Measurements from ENCODE around the gene NCAPD3. TPM values are rescaled to one million over a fixed set of nuclear protein-coding genes. Genes with fewer than 3 reads are reported as not detected.

NCAPD3 gene
- total and polyA plus RNA-seq, 9 donors = 5.8 to 12.1 (median 8.8) TPM

DNA sequence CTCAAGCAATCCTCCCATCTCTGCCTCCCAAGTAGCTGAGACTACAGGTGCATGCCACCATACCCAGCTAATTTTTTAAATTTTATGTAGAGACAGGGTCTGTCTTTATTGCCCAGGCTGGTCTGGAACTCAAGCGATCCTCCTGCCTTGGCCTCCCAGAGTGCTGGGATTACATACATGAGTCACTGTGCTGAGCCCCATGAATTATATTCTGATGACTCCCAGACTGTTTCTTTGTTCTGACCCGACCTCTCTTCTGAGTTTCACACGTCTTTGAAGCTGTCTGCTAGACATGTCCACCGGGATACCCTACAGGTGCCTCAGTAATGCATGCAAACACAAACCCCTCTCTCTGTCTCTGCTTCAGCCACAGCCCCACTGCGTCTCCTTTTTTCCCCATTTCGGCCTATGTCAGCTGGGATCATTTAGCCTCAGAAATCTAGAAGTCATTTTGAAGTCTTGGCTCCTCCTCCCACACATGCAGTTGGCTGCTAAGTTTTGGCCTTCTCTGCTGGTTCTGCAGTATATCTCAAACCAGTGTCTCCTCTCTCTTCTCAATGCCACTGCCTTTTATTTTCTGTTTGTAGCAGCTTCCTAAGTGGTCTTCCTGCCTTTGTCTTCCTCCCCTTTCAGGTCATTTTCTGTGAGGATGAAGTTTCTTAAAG is 5.5 kb upstream of the NCAPD3 start:
- no peaks in the 10 kb centered on the region for H3K9me3 ChIP-seq
- no peak overlapping the region for H3K4me3 ChIP-seq
- H3K27ac ChIP-seq = no peak overlapping the region
- H3K36me3 ChIP-seq = no peaks in the 10 kb centered on the region
- peaks cover 18% of the 10 kb centered on the region for H3K4me1 ChIP-seq (ENCODE audit: insufficient read depth)
- no peaks in the 10 kb centered on the region for H3K27me3 ChIP-seq
- intact Hi-C loops (cut with DNase I) = loop anchor here in 1 of 4 donors (10.0 kb wide), 1 partner anchor 194 kb away; no protein-coding TSS in a partner anchor
- DNase-seq = no peak
- WGBS, 3 donors = 46 to 51% (median 50%) methylated on average over 6 of the region's 6 CpGs
- TF ChIP-seq, protein P1, sequence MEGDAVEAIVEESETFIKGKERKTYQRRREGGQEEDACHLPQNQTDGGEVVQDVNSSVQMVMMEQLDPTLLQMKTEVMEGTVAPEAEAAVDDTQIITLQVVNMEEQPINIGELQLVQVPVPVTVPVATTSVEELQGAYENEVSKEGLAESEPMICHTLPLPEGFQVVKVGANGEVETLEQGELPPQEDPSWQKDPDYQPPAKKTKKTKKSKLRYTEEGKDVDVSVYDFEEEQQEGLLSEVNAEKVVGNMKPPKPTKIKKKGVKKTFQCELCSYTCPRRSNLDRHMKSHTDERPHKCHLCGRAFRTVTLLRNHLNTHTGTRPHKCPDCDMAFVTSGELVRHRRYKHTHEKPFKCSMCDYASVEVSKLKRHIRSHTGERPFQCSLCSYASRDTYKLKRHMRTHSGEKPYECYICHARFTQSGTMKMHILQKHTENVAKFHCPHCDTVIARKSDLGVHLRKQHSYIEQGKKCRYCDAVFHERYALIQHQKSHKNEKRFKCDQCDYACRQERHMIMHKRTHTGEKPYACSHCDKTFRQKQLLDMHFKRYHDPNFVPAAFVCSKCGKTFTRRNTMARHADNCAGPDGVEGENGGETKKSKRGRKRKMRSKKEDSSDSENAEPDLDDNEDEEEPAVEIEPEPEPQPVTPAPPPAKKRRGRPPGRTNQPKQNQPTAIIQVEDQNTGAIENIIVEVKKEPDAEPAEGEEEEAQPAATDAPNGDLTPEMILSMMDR (IDR thresholded peaks at IDR 0.05) = no peak
- no peak for TF ChIP-seq POLR2A (IDR thresholded peaks at IDR 0.05)
- no peak for TF ChIP-seq EP300 (IDR thresholded peaks at IDR 0.05)

DNA sequence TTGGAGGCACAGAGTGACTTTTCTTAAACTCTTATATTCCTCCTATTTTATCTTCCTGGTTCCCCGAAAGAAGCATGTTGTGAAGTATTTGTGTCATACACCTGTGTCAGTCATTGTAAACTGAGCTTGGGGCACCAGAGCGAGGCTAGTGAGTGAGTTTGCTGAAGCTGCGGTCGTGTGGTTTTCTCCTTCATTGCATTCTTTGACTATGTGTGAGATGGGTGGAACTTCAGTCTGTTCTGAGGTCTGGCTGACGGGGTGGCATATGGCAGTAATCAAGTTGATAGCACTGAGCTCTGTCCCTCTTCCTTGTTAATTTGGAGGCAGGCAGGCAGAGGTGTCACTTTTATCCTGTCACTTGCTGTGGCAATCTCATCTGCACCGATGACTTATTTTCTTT is 4.9 kb upstream of the NCAPD3 start:
- 90 to 93% (median 92%) methylated on average over 6 of the region's 6 CpGs for WGBS, 3 donors
- peaks cover 18% of the 10 kb centered on the region for H3K4me1 ChIP-seq (ENCODE audit: insufficient read depth)
- no peak overlapping the region for H3K27ac ChIP-seq
- no peaks in the 10 kb centered on the region for H3K9me3 ChIP-seq
- no peak overlapping the region for H3K4me3 ChIP-seq
- DNase-seq = no peak
- TF ChIP-seq EP300 (IDR thresholded peaks at IDR 0.05) = no peak
- no peak for TF ChIP-seq POLR2A (IDR thresholded peaks at IDR 0.05)
- TF ChIP-seq, protein P1 (IDR thresholded peaks at IDR 0.05) = no peak
- no peaks in the 10 kb centered on the region for H3K27me3 ChIP-seq
- no peaks in the 10 kb centered on the region for H3K36me3 ChIP-seq
- intact Hi-C loops (cut with DNase I) = loop anchor here in 1 of 4 donors (10.0 kb wide), 1 partner anchor 194 kb away; no protein-coding TSS in a partner anchor

DNA sequence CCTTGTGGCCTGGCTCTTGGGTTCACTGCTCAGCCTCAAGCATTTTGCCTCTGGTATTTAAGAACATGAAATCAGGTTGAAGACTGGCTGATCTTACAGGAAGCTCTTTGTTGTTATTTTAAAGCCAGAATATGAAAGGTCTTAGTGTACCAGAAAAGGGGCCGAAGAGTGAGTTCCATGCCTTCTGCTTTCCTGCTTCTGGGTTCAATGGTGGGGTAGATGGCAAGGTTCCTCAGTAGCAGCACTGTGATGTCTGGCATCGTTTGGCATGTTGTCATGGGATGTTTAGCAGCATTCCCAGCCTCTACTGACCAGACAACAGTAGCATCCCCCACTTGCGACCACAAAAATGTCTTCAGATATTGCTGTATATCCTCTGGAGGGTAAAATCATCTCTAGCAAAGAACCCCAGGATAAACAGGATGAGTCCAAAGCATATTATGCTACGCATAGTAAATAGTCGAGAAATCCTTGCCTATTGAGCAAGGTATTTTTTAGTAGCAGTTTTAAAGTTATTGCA is 3.1 kb upstream of the NCAPD3 start:
- H3K4me3 ChIP-seq = no peak overlapping the region
- H3K27ac ChIP-seq = no peak overlapping the region
- TF ChIP-seq POLR2A (IDR thresholded peaks at IDR 0.05) = no peak
- TF ChIP-seq, protein P1 (IDR thresholded peaks at IDR 0.05) = no peak
- TF ChIP-seq EP300 (IDR thresholded peaks at IDR 0.05) = no peak
- WGBS, 3 donors = 69 to 84% (median 80%) methylated on average over 5 of the region's 5 CpGs
- DNase-seq = no peak
- no peaks in the 10 kb centered on the region for H3K9me3 ChIP-seq
- H3K4me1 ChIP-seq (ENCODE audit: insufficient read depth) = peaks cover 18% of the 10 kb centered on the region
- no peaks in the 10 kb centered on the region for H3K36me3 ChIP-seq
- intact Hi-C loops (cut with DNase I) = loop anchor here in 1 of 4 donors (10.0 kb wide), 1 partner anchor 192 kb away; no protein-coding TSS in a partner anchor
- no peaks in the 10 kb centered on the region for H3K27me3 ChIP-seq

DNA sequence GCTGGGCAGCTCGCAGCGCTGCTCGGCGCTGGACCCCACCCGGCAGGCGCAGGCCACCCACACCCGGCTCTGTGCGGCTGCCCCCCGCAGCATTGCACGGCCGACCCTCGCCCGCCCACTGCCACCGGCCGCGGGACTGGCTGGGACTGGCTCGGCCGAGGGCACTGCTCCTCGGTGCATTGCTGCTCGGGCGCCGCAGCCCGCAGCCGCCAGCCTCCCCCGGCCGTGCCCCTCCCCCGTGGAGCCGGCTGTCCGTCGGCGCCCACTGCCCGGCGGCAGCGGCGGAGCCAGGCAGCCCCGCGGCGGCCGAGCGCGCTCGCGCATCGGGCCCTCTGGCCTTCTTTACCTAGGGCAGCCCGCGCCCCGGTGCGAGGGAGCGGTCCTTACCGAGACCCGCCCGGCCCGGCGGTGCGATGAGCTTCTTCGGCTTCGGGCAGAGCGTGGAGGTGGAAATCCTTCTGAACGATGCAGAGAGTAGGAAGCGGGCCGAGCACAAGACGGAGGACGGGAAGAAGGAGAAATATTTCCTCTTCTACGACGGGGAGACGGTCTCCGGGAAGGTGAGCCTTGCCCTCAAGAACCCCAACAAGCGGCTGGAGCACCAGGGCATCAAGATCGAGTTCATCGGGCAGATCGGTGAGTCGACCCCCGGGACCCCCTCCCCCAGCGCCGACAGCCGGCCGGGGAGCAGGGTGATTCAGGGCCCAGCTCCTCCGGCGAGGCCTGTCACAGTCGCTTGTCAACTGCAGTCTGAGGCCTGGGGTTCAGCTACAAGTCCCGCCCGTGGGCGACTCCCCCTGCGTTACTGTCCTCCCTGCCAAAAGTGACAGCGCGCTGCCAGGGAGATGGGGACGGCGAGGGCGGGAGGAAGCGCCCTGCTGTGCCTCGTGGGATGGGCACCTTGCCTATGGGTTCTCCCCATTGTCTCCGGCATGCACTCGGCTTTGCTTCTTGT is 1.2 kb upstream of the NCAPD3 start:
- TF ChIP-seq EP300 (IDR thresholded peaks at IDR 0.05) (no peak), POLR2A (IDR thresholded peaks at IDR 0.05) (no peak)
- TF ChIP-seq, protein P1 (IDR thresholded peaks at IDR 0.05) = no peak
- Histone ChIP-seq H3K4me3 (peak overlapping the region; percentile 60), H3K36me3 (no peaks in the 10 kb centered on the region), H3K4me1 (ENCODE audit: insufficient read depth) (peaks cover 9% of the 10 kb centered on the region), H3K27ac (peak overlapping the region; percentile 59 to 88), H3K27me3 (no peaks in the 10 kb centered on the region), H3K9me3 (no peaks in the 10 kb centered on the region)
- peak; percentile 20 to 63 (median 51) for DNase-seq
- intact Hi-C loops (cut with DNase I) = loop anchor here in 1 of 4 donors (5.0 to 10.0 kb wide), 2 partner anchors 107 to 190 kb away; partner anchors contain the start of gene GLB1L2
- WGBS, 3 donors = 0 to 1% (median 0%) methylated on average over 74 to 93 of the region's 93 CpGs

Data from ovary (tissue), 9 donors.